Measurements from ENCODE around the gene MAGEC3. TPM values are rescaled to one million over a fixed set of nuclear protein-coding genes. Genes with fewer than 3 reads are reported as not detected.

MAGEC3 gene
- total RNA-seq, 3 donors from 2014 or later = not detected

DNA sequence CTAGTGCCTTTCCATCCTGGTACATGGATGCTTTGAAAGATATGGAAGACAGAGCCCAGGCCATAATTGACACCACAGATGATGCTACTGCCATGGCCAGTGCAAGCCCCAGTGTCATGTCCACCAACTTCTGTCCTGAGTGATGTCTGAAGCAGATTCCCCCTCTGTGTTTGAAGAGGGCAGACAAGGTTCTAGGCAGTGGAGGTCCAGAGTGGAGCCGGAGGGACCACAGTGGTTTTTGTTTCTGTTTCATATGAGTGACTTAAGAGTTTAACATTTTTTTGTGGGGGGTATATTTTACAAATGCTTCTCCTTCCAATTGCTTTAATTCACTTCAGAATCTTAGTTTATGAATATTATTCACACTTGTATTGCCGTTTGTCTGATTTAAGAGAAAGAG, 59.6 kb downstream of the MAGEC3 start:
- intact Hi-C loops (cut with DNase I, micrococcal nuclease) = no loop called here
- Histone ChIP-seq H3K4me3 (no peak overlapping the region), H3K4me1 (ENCODE audit: low read depth) (no peaks in the 10 kb centered on the region), H3K36me3 (ENCODE audit: low read depth) (no peaks in the 10 kb centered on the region), H3K9me3 (no peaks in the 10 kb centered on the region)
- TF ChIP-seq, protein P1, sequence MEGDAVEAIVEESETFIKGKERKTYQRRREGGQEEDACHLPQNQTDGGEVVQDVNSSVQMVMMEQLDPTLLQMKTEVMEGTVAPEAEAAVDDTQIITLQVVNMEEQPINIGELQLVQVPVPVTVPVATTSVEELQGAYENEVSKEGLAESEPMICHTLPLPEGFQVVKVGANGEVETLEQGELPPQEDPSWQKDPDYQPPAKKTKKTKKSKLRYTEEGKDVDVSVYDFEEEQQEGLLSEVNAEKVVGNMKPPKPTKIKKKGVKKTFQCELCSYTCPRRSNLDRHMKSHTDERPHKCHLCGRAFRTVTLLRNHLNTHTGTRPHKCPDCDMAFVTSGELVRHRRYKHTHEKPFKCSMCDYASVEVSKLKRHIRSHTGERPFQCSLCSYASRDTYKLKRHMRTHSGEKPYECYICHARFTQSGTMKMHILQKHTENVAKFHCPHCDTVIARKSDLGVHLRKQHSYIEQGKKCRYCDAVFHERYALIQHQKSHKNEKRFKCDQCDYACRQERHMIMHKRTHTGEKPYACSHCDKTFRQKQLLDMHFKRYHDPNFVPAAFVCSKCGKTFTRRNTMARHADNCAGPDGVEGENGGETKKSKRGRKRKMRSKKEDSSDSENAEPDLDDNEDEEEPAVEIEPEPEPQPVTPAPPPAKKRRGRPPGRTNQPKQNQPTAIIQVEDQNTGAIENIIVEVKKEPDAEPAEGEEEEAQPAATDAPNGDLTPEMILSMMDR (IDR thresholded peaks at IDR 0.05) = no peak
- ATAC-seq = no peak
- no peak for DNase-seq

DNA sequence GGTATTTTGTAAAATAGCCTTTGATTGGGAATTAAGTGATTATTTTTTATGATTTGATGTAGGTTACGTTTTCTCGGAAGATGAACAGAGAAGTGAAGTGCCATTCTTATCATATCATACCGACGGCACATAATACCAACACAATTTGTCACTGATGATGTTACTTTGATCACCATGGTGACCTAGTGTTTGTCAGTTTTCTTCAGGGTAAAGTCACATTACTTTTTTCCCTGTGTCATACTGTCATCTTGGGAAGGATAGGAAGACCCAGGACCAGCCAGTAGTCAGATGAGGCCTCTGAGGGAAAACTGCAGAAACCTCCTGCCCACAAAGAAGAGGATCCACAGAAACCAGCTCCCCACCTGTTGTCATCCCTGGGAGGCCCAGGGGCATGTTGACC, 64.2 kb downstream of the MAGEC3 start:
- TF ChIP-seq, protein P1 (IDR thresholded peaks at IDR 0.05) = no peak
- Histone ChIP-seq H3K36me3 (ENCODE audit: low read depth) (no peaks in the 10 kb centered on the region), H3K4me1 (ENCODE audit: low read depth) (no peaks in the 10 kb centered on the region), H3K9me3 (peaks cover 3% of the 10 kb centered on the region), H3K4me3 (no peak overlapping the region)
- intact Hi-C loops (cut with DNase I, micrococcal nuclease) = no loop called here
- DNase-seq = no peak
- no peak for ATAC-seq

DNA sequence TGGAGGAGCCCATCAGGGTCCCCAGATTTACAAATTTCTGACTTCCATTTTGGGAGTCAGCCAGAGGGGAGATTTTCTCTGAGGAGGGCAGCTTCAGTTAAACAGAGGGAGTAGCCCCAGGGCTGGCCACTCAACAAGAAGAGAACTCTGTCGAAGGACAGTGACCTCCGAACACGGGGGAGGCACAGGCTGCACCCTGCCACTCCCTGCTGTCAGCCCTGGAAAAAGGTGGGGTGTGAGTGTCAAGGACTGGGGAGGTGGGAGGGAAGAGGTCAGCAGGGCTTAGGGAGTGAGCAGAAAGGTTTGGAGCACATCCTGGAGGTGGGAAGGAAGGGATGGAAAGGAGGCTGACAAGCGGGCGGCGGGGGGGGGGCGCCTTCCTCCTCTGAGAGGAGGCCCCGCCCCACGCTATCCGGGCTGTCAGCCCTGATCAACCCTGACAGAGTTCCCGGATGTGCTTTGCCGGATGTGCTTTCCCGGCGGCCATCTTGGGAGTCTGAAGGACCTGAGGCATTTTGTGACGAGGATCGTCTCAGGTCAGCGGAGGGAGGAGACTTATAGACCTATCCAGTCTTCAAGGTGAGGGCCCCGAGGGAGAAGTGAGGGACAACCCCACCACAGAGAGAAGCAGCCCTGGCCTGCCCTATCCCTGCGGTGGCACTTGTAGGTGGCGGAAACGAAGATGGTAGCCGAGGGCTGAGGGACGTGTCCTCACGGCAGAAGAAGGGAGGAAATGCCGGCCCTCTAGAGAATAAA, 65.5 kb downstream of the MAGEC3 start, which contains the start of gene MAGEC1:
TSS of gene MAGEC1 (plus strand) at position 495 of the 756 bp plus-strand sequence. CDS start 1,179 bp downstream, outside the sequence.
- H3K4me1 ChIP-seq (ENCODE audit: low read depth) = no peaks in the 10 kb centered on the region
- H3K36me3 ChIP-seq (ENCODE audit: low read depth) = no peaks in the 10 kb centered on the region
- peaks cover 4% of the 10 kb centered on the region for H3K9me3 ChIP-seq
- intact Hi-C loops (cut with DNase I, micrococcal nuclease) = no loop called here
- no peak for ATAC-seq
- H3K4me3 ChIP-seq = no peak within 1 kb of the TSS
- TF ChIP-seq, protein P1 (IDR thresholded peaks at IDR 0.05) = no peak
- no peak for DNase-seq

DNA sequence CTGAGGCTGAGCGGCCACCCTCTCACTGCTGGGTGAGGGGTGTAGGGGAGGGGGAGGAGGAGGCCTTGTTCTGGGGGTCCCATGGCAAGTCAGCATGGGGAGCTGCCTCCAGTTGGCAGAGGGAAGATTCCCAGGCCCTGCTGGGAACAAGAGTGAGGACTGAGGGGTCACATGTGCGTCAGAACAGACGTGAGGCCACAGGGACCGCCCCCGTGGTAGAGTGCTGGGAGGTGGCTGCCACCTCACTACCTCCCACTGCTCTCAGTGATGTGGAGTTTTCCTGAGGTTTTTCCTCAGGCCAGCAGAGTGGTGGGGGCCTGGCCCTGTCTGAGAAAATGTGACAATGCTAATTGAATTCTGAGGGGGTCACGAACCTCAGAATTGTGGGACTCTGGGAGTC, 66.1 kb downstream of the MAGEC3 start:
- H3K9me3 ChIP-seq = peaks cover 4% of the 10 kb centered on the region
- H3K36me3 ChIP-seq (ENCODE audit: low read depth) = no peaks in the 10 kb centered on the region
- ATAC-seq = no peak
- TF ChIP-seq, protein P1 (IDR thresholded peaks at IDR 0.05) = no peak
- no peak for DNase-seq
- intact Hi-C loops (cut with DNase I, micrococcal nuclease) = no loop called here
- H3K4me1 ChIP-seq (ENCODE audit: low read depth) = no peaks in the 10 kb centered on the region
- no peak overlapping the region for H3K4me3 ChIP-seq

DNA sequence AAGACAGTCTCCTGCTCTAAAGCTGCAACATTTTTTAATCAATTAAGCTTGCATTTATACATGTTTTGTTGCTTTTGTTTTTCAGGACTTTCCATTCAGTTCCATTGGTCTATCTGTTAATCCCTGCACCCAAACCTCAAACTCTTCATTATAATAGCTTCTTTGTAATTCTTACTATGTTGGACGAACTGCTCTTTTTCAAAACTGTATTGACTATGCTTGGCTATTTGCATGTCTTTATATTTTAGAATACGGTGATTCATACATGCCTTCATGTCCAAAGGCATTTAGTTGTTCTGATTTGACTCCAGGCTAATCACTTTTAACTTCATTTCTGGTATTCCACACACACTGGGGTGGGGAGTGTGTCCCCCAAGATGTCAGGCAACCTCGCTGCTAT, 79.7 kb downstream of the MAGEC3 start:
- ATAC-seq (no peak), DNase-seq (no peak)
- H3K4me1 ChIP-seq (ENCODE audit: low read depth) = no peaks in the 10 kb centered on the region
- no peak overlapping the region for H3K4me3 ChIP-seq
- no peaks in the 10 kb centered on the region for H3K9me3 ChIP-seq
- H3K36me3 ChIP-seq (ENCODE audit: low read depth) = no peaks in the 10 kb centered on the region
- intact Hi-C loops (cut with DNase I, micrococcal nuclease) = no loop called here
- TF ChIP-seq, protein P1 (IDR thresholded peaks at IDR 0.05) = no peak
